B cell (primary cell): Measurements from ENCODE around the gene COL4A1. TPM values are rescaled to one million over a fixed set of nuclear protein-coding genes. Genes with fewer than 3 reads are reported as not detected.

Experiments
- ATAC-seq: fragments of 200-7000 bp; cut with Tn5 transposase; one replicate; pipeline ENCODE4 v1.10.0; 2021; ENCODE audit warnings: low read depth, mild to moderate bottlenecking, moderate number of reproducible peaks, moderate library complexity
- CTCF ChIA-PET: fragments of 350-600 bp; sonication (Branson Sonifier 250); formaldehyde crosslinking; loops from one replicate; lab custom pipeline; 2021; ENCODE audit warnings: antibody characterized with exemption, inconsistent platforms; lab: Charles Lee
- POLR2A ChIA-PET: fragments of 350-600 bp; sonication (Branson Sonifier 250); formaldehyde crosslinking; loops from one replicate; lab custom pipeline; 2021; ENCODE audit warnings: antibody characterized with exemption; lab: Charles Lee
- DNase-seq: peaks from one replicate; pipeline ENCODE4 v3.0.0; 2013
- H2AFZ ChIP-seq: 2 replicates; pipeline ENCODE4 v1.6.1; 2012; ENCODE audit warnings: mild to moderate bottlenecking, low read depth, low read length; ENCODE audit not compliant: insufficient read depth, poor library complexity, severe bottlenecking
- H3K27ac ChIP-seq, 2 donors: 1 replicate in 1 of 2; 2 replicates in 1 of 2; pipeline ENCODE4 v1.5.1; 2012 to 2013; ENCODE audit warnings: low read length in 2 of 2, mild to moderate bottlenecking in 2 of 2, moderate library complexity in 1 of 2
- H3K27me3 ChIP-seq, 4 experiments: fragments of 200-600 bp in 1 of 4; sonication (generic) in 1 of 4; replicated peaks in 1 of 4; 1 replicate in 2 of 4; 2 replicates in 2 of 4; pipeline versions ENCODE4 v1.6.1 to v1.7.0; 2013 to 2016; ENCODE audit warnings: low read length in 3 of 4, mild to moderate bottlenecking in 2 of 4, mixed read lengths in 1 of 4, moderate library complexity in 1 of 4; ENCODE audit not compliant: insufficient read depth in 4 of 4, control insufficient read depth in 3 of 4; ENCODE audit errors: control extremely low read depth in 1 of 4
- H3K36me3 ChIP-seq, 2 experiments: replicated peaks in 1 of 2; 1 replicate in 1 of 2; 2 replicates in 1 of 2; pipeline versions ENCODE4 v1.6.1 to v1.7.1; 2013; ENCODE audit warnings: low read length in 1 of 2; ENCODE audit not compliant: insufficient read depth in 2 of 2, control insufficient read depth in 1 of 2; ENCODE audit errors: control extremely low read depth in 1 of 2, extremely low read depth in 1 of 2
- H3K4me1 ChIP-seq, 2 donors: fragments of 200-600 bp in 1 of 2; sonication (generic) in 1 of 2; 1 replicate in 1 of 2; 2 replicates in 1 of 2; pipeline versions ENCODE4 v1.5.1 to v1.6.1; 2013 to 2017; ENCODE audit warnings: low read length in 2 of 2; ENCODE audit not compliant: control insufficient read depth in 2 of 2, insufficient read depth in 2 of 2
- H3K4me2 ChIP-seq: replicated peaks from 2 replicates; pipeline ENCODE3; 2012; ENCODE audit warnings: mild to moderate bottlenecking, low read depth, low read length; ENCODE audit not compliant: poor library complexity, severe bottlenecking
- H3K4me3 ChIP-seq, 5 experiments: fragments of 200-600 bp in 1 of 5; sonication (generic) in 1 of 5; 1 replicate in 3 of 5; 2 replicates in 2 of 5; pipeline versions ENCODE4 v1.5.1 to v1.7.0; 2011 to 2016; ENCODE audit warnings: low read length in 4 of 5, mild to moderate bottlenecking in 4 of 5, low read depth in 2 of 5, control low read depth in 1 of 5, moderate library complexity in 1 of 5; ENCODE audit not compliant: insufficient read depth in 1 of 5; ENCODE audit errors: control extremely low read depth in 1 of 5, extremely low read depth in 1 of 5
- H3K79me2 ChIP-seq: fragments of 200-600 bp; sonication (generic); one replicate; pipeline ENCODE4 v1.6.0; 2016; ENCODE audit warnings: low read length; ENCODE audit not compliant: control insufficient read depth, insufficient read depth
- H3K9ac ChIP-seq: fragments of 200-600 bp; sonication (generic); 2 replicates; pipeline ENCODE4 v1.6.1; 2017; ENCODE audit warnings: mild to moderate bottlenecking, low read length, moderate library complexity
- H3K9me3 ChIP-seq, 3 donors: one replicate each; pipeline versions ENCODE4 v1.6.1 to v1.7.1; 2013; ENCODE audit warnings: low read length in 2 of 3; ENCODE audit not compliant: control insufficient read depth in 2 of 3, insufficient read depth in 1 of 3; ENCODE audit errors: control extremely low read depth in 1 of 3
- H4K20me1 ChIP-seq: 2 replicates; pipeline ENCODE4 v1.6.0; 2012; ENCODE audit warnings: mild to moderate bottlenecking, low read length; ENCODE audit not compliant: insufficient read depth, control insufficient read depth, poor library complexity, severe bottlenecking
- H3K27ac Mint-ChIP-seq: one replicate; pipeline ENCODE4 v1.8.0; 2021; ENCODE audit warnings: mixed read lengths
- H3K27me3 Mint-ChIP-seq: one replicate; pipeline ENCODE4 v1.8.0; 2021; ENCODE audit warnings: mixed read lengths
- H3K4me1 Mint-ChIP-seq: one replicate; pipeline ENCODE4 v1.8.0; 2021; ENCODE audit warnings: mixed read lengths
- H3K4me3 Mint-ChIP-seq: one replicate; pipeline ENCODE4 v1.8.0; 2021; ENCODE audit warnings: mixed read lengths
- H3K9me3 Mint-ChIP-seq: one replicate; pipeline ENCODE4 v1.8.0; 2022; ENCODE audit warnings: mixed read lengths; ENCODE audit not compliant: insufficient read depth
- EZH2 ChIP-seq: IDR thresholded peaks from 2 replicates; pipeline ENCODE4 v1.6.1; 2012; ENCODE audit warnings: borderline replicate concordance, low read depth, mild to moderate bottlenecking, moderate library complexity, low read length; ENCODE audit not compliant: insufficient read depth, poor library complexity, severe bottlenecking
- WGBS: methylation state at CpG from one replicate; pipeline ENCODE4 v1.1.5; 2013; ENCODE audit warnings: missing lambda C conversion rate; ENCODE audit not compliant: insufficient coverage; 5-methylcytosine and 5-hydroxymethylcytosine counted together
- intact Hi-C: fragments of 100-400 bp; cut with micrococcal nuclease; formaldehyde crosslinking; loops from one replicate; pipeline ENCODE4 v1.10.0; 2022
- polyA plus RNA-seq: library from polyadenylated mRNA; depleted of rRNA; stranded (reverse); fragments of >200 nt; gene quantifications from 2 replicates; pipeline ENCODE4 v1.2.3, GENCODE V29; 2012
- total RNA-seq, 2 donors: library from RNA; stranded (reverse); fragments of 120-200 nt in 1 of 2; gene quantifications; 1 replicate in 1 of 2; 2 replicates in 1 of 2; pipeline versions ENCODE4 v1.2.3 to v1.2.4, GENCODE V29; 2013 to 2022
- TF ChIP-seq, protein P1 (sequence below): fragments of 200-600 bp; IDR thresholded peaks from one replicate; pipeline ENCODE4 v1.8.0; 2022; ENCODE audit warnings: antibody characterized with exemption, mild to moderate bottlenecking

COL4A1 gene
- total and polyA plus RNA-seq, 2 donors (not counting 1 experiment from before 2014, with no cell fraction given): not detected

DNA sequence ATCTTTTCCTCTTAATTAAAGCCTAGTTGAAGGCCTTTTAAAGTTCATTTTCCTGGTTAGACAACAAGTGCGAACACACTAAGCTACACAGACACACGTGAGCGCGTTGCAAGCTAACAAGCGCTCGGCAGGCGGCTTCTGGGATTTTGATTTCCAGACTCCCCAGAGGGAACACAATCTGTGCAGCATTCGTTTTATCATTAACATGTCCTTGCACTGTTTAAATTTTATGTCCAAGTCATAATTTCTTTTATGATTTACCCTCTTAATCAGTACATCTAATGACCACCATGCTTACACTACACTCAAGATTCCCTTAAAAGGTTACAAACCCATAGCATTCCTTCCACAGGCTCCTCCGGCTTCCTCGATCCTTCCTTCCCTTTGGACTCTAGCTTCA lies 16.8 kb downstream of the COL4A1 start:
- H3K4me3 ChIP-seq: no peak overlapping the region
- H3K4me3 Mint-ChIP-seq: no peak overlapping the region
- no peaks in the 10 kb centered on the region for H3K4me1 ChIP-seq
- no peak overlapping the region for H3K4me2 ChIP-seq
- CTCF ChIA-PET: no interaction called here
- no peak for ATAC-seq
- no peak for TF ChIP-seq EZH2
- TF ChIP-seq, protein P1, sequence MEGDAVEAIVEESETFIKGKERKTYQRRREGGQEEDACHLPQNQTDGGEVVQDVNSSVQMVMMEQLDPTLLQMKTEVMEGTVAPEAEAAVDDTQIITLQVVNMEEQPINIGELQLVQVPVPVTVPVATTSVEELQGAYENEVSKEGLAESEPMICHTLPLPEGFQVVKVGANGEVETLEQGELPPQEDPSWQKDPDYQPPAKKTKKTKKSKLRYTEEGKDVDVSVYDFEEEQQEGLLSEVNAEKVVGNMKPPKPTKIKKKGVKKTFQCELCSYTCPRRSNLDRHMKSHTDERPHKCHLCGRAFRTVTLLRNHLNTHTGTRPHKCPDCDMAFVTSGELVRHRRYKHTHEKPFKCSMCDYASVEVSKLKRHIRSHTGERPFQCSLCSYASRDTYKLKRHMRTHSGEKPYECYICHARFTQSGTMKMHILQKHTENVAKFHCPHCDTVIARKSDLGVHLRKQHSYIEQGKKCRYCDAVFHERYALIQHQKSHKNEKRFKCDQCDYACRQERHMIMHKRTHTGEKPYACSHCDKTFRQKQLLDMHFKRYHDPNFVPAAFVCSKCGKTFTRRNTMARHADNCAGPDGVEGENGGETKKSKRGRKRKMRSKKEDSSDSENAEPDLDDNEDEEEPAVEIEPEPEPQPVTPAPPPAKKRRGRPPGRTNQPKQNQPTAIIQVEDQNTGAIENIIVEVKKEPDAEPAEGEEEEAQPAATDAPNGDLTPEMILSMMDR: no peak
- no peaks in the 10 kb centered on the region for H4K20me1 ChIP-seq
- no peak overlapping the region for H2AFZ ChIP-seq
- H3K9me3 ChIP-seq: no peaks in the 10 kb centered on the region
- no peak for DNase-seq
- H3K79me2 ChIP-seq: no peaks in the 10 kb centered on the region
- no peak overlapping the region for H3K27ac ChIP-seq
- no peaks in the 10 kb centered on the region for H3K36me3 ChIP-seq
- no peak overlapping the region for H3K27ac Mint-ChIP-seq
- H3K9ac ChIP-seq: no peak overlapping the region
- POLR2A ChIA-PET: no interaction called here
- intact Hi-C loops: no loop called here
- H3K27me3 ChIP-seq: no peaks in the 10 kb centered on the region
- peaks cover 2% of the 10 kb centered on the region for H3K9me3 Mint-ChIP-seq
- 91% methylated on average over 10 of the region's 10 CpGs for WGBS
- H3K4me1 Mint-ChIP-seq: no peaks in the 10 kb centered on the region
- peaks cover 7% of the 10 kb centered on the region for H3K27me3 Mint-ChIP-seq

DNA sequence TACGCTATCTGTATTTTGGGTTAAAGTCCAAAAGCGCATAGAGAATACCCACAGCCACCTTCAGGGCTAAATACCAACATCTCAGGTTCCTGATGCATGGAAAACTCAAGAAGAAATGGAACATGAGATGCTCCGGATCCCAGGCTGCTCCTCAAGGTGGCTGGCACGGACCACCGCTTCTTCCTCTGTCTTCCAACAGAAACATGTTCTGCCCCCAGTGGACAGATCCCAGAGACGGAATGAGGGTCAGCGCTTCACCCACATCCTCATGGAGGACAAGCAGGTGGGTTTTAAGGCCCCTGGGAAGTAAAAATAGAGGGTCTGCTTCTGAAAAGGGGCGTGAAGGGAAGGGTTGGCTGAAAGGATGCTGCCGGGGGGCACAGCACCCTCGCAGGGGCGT lies 17.3 kb downstream of the COL4A1 start:
- peaks cover 7% of the 10 kb centered on the region for H3K27me3 Mint-ChIP-seq
- 88% methylated on average over 6 of the region's 11 CpGs for WGBS
- ATAC-seq: no peak
- Histone ChIP-seq H3K27me3 (no peaks in the 10 kb centered on the region), H3K4me1 (no peaks in the 10 kb centered on the region), H3K4me3 (no peak overlapping the region), H2AFZ (no peak overlapping the region), H3K27ac (no peak overlapping the region), H4K20me1 (no peaks in the 10 kb centered on the region), H3K4me2 (no peak overlapping the region), H3K9ac (no peak overlapping the region), H3K36me3 (no peaks in the 10 kb centered on the region), H3K9me3 (no peaks in the 10 kb centered on the region), H3K79me2 (no peaks in the 10 kb centered on the region)
- no peak for DNase-seq
- TF ChIP-seq, protein P1: no peak
- no peak for TF ChIP-seq EZH2
- intact Hi-C loops: no loop called here
- POLR2A ChIA-PET: no interaction called here
- no peak overlapping the region for H3K27ac Mint-ChIP-seq
- H3K4me1 Mint-ChIP-seq: no peaks in the 10 kb centered on the region
- H3K9me3 Mint-ChIP-seq: peaks cover 2% of the 10 kb centered on the region
- CTCF ChIA-PET: no interaction called here
- no peak overlapping the region for H3K4me3 Mint-ChIP-seq
